Testis (tissue), 2 donors: ENCODE data around the gene ALAS1.

Source experiments
- POLR2A ChIP-seq: fragments of 450-650 bp; IDR thresholded peaks from one replicate; pipeline ENCODE4 v1.6.1; 2017; ENCODE audit warnings: antibody characterized with exemption, mild to moderate bottlenecking, moderate library complexity
- TF ChIP-seq, protein P1 (sequence below), 3 experiments: fragments of 450-650 bp in 2 of 3; fragments of 200-600 bp in 1 of 3; sonication (generic) in 1 of 3; IDR thresholded peaks; one replicate each; pipeline ENCODE4 v1.5.1; 2016 to 2019; ENCODE audit warnings: antibody characterized with exemption in 3 of 3, mild to moderate bottlenecking in 2 of 3, moderate library complexity in 1 of 3

DNA sequence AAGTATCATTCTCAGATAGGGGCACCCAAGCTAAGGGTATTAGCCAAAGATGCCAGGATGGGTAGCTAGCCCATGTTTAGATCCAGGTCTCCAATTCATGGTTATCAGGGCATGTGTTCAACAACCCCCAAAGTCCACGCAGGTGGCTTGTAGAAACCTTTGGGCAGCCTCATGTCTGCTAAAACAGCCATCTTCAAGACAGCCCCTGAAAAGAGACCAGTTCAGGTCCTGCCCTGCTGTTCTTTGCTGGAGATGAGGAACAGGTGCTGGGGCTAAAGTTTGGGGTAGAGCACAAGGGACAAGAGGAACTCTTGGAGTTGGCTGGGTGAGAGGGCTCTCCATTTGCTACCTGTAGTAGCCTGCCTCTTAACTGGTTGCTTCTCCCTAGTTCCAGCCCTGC lies 52.2 kb downstream of the ALAS1 start:
- TF ChIP-seq, protein P1, sequence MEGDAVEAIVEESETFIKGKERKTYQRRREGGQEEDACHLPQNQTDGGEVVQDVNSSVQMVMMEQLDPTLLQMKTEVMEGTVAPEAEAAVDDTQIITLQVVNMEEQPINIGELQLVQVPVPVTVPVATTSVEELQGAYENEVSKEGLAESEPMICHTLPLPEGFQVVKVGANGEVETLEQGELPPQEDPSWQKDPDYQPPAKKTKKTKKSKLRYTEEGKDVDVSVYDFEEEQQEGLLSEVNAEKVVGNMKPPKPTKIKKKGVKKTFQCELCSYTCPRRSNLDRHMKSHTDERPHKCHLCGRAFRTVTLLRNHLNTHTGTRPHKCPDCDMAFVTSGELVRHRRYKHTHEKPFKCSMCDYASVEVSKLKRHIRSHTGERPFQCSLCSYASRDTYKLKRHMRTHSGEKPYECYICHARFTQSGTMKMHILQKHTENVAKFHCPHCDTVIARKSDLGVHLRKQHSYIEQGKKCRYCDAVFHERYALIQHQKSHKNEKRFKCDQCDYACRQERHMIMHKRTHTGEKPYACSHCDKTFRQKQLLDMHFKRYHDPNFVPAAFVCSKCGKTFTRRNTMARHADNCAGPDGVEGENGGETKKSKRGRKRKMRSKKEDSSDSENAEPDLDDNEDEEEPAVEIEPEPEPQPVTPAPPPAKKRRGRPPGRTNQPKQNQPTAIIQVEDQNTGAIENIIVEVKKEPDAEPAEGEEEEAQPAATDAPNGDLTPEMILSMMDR (IDR thresholded peaks at IDR 0.05) = no peak
- no peak for TF ChIP-seq POLR2A
